ENCODE data around the gene ABCA4.

ABCA4 gene

DNA sequence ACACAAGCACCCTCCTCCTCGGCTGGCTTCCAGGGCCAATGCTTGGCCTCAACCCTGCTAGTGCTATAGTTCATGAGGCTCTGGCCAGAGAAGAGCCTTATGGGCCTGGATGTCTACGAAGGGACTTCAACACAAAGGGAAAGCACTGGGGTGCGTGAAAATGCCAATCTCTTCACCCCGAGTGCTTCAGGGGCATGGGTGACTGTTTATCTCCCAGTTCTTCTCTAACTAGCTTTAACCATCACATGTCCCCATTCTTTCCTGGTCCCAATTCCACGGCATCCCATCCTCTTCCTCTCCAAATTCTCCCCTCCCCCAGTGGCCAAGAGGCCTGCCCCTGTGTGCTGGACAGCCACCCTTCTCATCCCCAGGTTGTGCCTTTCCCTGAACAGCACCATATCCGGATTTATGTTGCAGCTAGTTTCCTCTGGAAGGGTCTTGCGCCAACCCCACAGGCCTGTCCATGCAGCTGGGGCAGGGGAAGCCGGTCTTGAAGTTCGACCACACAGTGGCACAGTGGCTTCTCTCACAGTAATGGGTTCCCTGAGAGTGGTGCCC lies 16.7 kb downstream of the ABCA4 start:
- DNase-seq: no peak

DNA sequence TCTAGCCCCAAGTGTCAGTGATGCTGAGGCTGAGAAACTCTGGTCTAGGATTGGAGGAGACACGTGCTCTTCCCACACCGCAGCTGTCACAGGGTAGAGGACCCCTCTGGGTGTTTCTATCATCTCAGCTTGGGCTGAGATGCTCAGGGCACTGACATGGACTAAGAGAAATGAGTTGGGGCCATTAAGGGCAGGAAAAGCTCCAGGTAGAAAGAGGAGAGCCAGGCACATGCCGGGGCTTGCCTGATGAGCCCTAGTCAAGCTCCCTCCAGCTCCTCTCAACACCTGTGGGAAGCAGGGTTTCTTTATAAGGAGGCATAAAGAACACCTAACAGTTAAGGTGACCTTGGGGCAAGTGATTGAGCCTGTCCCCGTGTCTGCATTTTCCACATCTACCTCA lies 17.3 kb downstream of the ABCA4 start:
- DNase-seq: no peak

GRCh38 chr1:94101613-94102525 lies 19.1 kb downstream of the ABCA4 start:
- no peak for DNase-seq

DNA sequence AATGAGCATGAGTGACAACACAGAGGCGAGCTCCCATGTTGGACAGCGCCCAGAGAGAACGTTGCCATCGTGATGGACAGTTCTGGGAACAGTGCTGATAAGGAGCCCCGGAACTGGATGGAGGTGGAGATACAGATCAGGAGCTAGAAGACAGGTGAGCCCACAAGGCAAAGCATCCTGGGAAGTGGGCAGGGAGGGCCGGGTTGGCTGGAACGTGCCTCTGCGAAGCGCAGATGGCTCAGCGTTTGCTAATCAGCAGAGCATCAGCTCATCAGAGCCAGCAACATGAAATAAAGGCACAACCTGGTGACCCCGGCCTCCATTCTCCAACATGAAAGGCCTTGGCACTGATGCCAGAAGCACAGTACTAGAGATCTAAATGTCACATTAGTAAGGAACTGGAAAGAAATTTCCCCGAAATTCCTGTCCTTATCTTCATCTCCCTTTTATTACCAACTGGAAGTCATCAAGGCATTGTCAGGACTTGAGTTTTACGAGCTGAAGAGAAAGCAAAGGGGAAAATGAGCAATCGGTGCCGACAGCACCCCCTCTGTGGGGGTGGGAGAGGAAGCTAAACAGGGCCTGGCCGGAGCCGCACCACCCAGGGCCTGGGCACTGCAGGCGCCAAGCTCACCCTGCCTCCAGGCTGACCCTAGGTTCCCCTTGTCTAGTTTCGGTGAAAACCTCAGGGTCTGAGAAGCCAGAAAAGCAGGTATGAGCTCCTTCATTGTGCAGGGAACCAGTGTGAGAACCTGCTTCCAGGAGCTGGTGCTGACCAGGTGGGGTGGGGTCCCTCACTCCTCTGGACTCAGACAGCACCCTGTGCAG lies 19.9 kb downstream of the ABCA4 start:
- no peak for DNase-seq

- DNase-seq: no peak
Observed at GRCh38 chr1:94100129-94100784, 20.7 kb downstream of the ABCA4 start.

DNA sequence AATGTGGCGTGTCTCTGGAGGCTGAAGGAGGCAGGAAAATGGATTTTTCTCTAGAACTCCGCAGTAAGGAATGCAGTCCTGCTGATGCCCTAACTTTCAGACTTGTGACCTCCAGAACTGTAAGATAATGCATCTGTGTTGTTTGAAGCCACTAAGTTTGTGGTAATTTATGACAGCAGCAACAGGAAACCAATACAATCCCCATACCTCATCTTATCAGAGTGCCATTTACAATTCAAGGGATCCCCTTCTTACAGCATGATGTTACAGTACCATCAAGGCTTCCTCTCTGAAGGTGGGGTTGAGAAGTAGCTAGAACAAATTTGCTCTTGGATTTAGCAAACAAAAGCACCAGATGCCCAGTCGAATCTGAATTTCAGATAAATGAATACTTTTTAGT lies 21.6 kb downstream of the ABCA4 start:
- no peak for DNase-seq

DNA sequence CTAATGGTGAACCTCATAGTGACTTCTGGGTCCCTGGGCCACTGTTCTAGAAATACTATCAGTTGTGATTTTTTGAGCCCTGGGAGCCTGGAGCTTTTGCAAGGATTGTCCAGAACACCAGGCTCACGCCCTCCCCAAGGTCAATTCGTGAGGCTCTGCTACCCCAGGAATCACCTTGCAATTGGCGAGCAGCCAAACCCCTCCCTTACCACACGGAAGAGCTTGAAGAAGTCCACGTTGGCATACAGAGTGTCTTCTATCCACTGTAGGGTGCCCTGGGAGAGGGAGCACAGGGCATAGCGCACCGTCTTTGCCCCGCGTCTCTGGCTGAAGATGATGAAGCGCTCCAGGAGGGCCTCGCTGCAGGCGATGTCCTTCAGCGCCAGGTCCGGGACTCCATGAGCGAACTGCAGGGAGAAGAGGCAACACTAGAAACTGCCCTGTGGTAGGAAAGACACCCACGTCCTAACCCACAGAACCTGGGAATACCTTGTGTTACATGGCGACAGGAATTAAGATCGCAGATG lies 22.3 kb downstream of the ABCA4 start:
- no peak for DNase-seq

GRCh38 chr1:94096797-94097549 lies 24.0 kb downstream of the ABCA4 start:
- DNase-seq: no peak

DNA sequence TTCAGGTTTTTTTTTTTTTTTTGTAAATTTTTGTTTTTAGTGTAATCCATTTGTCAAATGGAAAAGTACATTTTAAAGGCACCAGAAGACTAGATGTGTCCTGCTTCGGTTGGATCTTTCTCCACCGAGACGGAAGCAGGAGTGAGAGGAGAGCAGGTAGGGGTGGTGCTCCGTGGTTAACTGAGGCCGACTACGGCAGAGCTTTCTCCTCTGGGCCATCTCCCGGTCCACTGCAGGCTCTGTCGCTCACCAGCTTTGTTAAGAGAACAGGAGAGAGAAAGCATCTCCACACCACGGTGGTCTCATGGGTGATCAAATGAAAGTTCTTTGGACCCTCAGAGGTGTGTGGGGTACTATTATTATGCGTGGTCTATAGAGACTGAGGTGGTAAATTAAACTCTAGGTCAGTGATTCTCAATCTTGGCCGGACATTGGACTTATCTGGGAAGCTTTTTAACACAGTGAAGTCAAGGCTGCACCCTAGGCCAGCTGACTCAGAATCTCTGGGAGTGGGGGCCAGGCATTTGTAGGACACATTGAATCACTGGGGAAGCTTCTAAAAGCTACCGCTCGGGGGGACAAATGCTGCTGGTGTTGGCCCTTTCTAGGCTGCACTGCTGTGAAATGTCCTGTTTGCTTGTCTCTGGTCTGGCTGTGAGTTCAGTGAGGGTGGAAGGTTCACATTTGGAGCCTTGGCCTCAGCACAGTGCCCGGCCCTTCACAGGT lies 25.0 kb downstream of the ABCA4 start:
- no peak for DNase-seq

DNA sequence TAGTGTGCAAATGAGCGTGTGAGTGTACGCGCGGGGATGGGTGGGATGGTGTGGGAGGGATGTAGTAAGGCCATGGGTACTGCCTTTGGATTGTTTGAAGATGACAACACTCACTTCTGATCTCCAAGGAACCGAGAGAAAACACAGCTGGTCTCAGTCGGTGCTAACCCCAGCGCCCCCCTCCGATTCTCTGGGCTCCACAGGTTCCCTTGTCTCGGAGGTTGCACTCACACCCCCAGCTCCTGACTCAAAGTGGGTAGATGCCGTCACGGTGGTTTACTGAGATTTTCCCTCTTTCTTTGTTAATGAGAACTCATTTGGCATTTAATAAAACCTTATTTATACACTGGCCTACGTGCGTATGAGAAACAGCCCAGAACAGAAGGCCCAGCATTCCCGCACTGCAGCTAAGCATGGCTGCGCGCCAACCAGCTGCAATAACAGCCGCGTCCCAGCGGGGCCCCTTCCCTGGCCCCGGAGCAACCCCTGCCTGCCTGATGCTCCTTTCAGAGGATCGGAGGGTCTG lies 25.8 kb downstream of the ABCA4 start:
- no peak for DNase-seq

GRCh38 chr1:94094469-94095111 lies 26.4 kb downstream of the ABCA4 start:
- DNase-seq: no peak

GRCh38 chr1:94093996-94094395 lies 27.0 kb downstream of the ABCA4 start:
- DNase-seq: no peak

DNA sequence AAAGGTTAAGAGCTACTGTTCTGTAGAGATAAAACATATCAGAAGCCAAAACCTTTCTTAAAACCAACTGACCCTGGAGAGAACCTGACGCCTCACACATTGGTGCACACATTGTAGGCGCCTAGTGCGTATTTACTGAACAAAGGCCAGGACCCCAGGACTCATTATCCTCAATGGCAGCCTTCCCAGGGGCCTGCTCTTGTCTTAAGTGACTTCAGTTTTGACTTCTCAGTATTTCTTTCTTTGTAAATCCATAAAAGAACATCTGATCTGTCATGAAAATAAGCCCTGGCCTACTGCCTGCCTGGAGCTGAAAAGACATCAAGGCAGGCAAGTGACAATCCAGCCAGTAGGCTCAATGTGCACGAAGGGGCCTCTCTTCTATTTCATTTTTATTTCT lies 27.6 kb downstream of the ABCA4 start:
- DNase-seq: no peak

- no peak for DNase-seq
Observed at GRCh38 chr1:94092210-94092613, 28.7 kb downstream of the ABCA4 start.

- DNase-seq: no peak
Observed at GRCh38 chr1:94090761-94091160, 30.2 kb downstream of the ABCA4 start.

GRCh38 chr1:94087193-94087592 lies 33.8 kb downstream of the ABCA4 start:
- DNase-seq: no peak

DNA sequence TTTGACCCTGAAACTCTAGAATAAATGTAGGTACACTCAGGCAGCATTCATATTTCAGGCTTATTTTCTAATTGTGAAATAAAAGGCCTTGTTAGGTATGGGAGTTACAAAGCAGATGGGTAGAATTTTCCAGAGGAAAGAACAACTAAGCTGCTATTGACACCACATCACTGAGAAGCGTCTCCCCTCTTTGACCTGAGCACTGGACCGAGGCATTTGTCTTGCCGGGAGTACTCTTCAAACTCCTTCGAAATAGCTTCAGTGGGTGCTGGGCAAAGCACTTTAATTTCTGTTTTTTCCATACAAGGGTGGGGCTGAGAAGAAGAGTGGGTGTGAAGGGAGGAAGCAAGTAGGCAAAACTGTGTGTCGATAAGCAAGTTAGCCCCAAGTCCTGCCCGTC lies 36.4 kb downstream of the ABCA4 start:
- DNase-seq: no peak

- DNase-seq: no peak
Observed at GRCh38 chr1:94084085-94084484, 36.9 kb downstream of the ABCA4 start.

DNA sequence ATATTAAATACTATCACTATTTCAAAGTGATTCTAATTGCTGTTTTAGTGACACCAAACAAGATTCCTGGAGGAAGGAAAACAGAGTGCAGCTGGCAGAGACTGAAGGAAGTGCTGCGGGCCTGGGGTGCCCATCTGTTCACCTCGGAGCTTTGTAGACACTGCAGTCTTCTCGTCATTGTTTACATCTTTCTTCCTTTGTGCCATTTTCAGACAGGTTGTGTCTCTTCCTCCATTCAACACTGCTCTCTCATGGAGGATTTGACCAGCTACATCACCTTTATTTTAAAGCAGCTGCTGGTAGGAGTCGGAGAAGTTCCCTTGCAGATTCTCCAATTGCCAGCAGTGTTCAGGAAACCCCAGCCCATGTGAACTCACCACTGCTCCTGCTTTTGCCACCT lies 37.3 kb downstream of the ABCA4 start:
- no peak for DNase-seq

GRCh38 chr1:94081566-94082344 lies 39.2 kb downstream of the ABCA4 start:
- DNase-seq: peak; percentile 95
